Fibroblast of the aortic adventitia (primary cell): ENCODE data around the gene ABCA1. TPM values are rescaled to one million over a fixed set of nuclear protein-coding genes. Genes with fewer than 3 reads are reported as not detected.
A peak's percentile ranks its signal among the peaks of the same experiment; 100 is the strongest.
"Not testable (repeated sequence)": the region's sequence is repeated elsewhere in the genome, so short reads cannot be mapped to it uniquely, and the experiment has no call there.

Experiments used
- DNase-seq: peaks from one replicate; pipeline ENCODE4 v3.0.0-alpha.2; 2010; ENCODE audit warnings: low read depth
- H3K4me3 ChIP-seq: 2 replicates; pipeline ENCODE4 v1.5.1; 2011; ENCODE audit warnings: low read depth, mild to moderate bottlenecking, control low read depth, low read length, moderate library complexity
- CTCF ChIP-seq: IDR thresholded peaks from 2 replicates; pipeline ENCODE4 v1.5.1; 2011; ENCODE audit warnings: mild to moderate bottlenecking, low read length, control low read depth, inconsistent platforms; ENCODE audit not compliant: insufficient read depth
- total RNA-seq: library from RNA; depleted of rRNA; stranded (reverse); fragments of >200 nt; gene quantifications from 2 replicates; pipeline ENCODE4 v1.2.3, GENCODE V29; 2012; ENCODE audit warnings: low replicate concordance

The ABCA1 gene
- total RNA-seq, 1 donor: 40.1 TPM

DNA sequence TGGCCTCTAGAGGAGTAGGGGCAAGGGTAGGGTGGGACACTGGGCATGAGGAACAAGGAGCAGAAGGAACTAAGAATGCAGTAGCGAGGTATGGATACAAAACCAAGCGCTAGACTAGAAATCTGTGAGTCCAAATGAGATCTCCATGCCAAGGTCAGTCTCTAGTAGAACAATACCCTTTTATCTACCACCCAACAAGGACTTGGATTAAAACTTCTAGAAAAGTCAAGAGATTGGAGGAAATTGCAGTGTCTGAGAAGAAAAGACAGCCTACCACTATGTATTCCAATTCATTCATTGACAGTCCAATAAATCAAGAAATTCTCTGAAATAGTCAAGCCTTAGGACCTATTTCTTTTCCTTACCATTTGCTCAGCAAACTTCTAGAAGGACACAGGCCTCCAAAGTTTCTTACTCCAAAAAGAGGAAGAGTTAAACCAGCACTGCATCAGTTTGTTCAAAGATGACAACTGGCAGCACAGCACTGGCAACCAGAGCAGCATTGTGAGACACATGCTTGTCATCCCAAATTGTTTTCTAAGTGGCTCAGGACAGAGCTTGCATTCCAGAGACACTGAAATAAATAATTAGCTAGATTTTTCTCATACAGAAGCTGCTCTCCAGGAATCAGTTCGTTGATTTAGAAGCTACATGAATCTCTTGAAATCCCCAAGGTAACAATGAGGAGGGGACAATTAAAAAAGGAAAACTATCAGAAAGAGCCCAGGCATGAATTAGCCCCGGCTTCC, 22.6 kb downstream of the ABCA1 start:
- H3K4me3 ChIP-seq: no peak overlapping the region
- no peak for DNase-seq
- TF ChIP-seq CTCF: no peak

- H3K4me3 ChIP-seq: no peak overlapping the region
- no peak for TF ChIP-seq CTCF
- DNase-seq: peak; percentile 42
Observed at GRCh38 chr9:104903609-104904008, 24.3 kb downstream of the ABCA1 start.

GRCh38 chr9:104900871-104901270, 27.1 kb downstream of the ABCA1 start:
- DNase-seq: peak; percentile 33
- no peak for TF ChIP-seq CTCF
- no peak overlapping the region for H3K4me3 ChIP-seq

DNA sequence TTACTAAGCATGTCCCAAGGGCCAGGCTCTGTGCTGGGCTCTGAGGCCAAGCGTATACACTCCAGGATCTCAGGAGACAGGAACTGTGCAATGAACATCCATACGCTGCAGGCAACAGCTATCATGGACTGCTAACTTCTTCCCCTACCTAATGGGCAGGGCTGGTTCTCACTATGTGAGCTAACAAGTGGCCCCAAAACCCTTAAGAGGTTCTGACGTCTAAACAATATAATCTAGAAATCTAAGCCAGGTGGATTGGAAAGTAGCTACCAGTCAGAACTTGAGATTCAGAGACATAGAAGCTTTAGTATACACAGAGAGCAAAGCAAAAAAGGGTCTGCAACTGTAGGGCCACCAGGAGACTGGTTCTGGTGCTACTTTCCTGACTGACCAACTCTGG, 27.6 kb downstream of the ABCA1 start:
- H3K4me3 ChIP-seq: no peak overlapping the region

DNA sequence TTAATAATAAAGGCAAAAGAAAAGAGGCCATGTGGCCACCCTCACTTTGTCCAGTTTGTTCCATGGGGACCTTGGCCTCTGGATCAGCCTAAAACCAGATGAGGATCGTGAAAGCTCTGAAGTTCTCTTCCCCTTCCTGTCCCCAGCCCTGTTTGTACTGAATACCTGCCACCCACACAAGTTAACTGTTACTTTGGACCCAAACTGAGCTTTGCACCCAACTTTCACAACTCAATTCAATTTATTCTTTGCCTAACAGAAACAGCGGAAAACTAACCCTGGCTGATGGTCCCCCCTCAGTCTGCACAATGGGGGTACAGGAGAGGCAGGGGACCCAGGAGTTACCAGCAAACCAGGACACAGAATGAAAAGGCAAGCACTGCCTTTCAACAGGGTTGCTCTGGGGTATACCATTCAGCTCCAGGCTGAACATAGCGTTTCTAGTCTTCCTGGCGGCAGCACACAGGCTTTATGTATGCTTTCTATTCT, 28.2 kb downstream of the ABCA1 start:
- TF ChIP-seq CTCF: no peak
- DNase-seq: no peak
- H3K4me3 ChIP-seq: no peak overlapping the region

More for the DNA sequence above, 27.6 kb downstream of the ABCA1 start:
- no peak for DNase-seq
- no peak for TF ChIP-seq CTCF

- not testable (repeated sequence) for DNase-seq
Observed at GRCh38 chr9:104898376-104898775, 29.6 kb downstream of the ABCA1 start.

GRCh38 chr9:104896131-104896530, 31.8 kb downstream of the ABCA1 start:
- DNase-seq: no peak
- no peak overlapping the region for H3K4me3 ChIP-seq
- TF ChIP-seq CTCF: no peak

More at GRCh38 chr9:104898376-104898775, 29.6 kb downstream of the ABCA1 start:
- H3K4me3 ChIP-seq: not testable (repeated sequence)
